SIG-M5 treated with dmso at 0.1 percent for 504 hours (cell line): ENCODE measurements around the gene HABP4.
A peak's percentile ranks its signal among the peaks of the same experiment; 100 is the strongest.

Source experiments
- DNase-seq: peaks from one replicate; lab custom pipeline; 2025; ENCODE audit not compliant: unreplicated experiment; lab: John Stamatoyannopoulos, UW

HABP4 gene

GRCh38 chr9:96449845-96450612 lies at the start of gene HABP4:
HABP4 (plus strand) TSS chr9:96450169; CDS start chr9:96450280, 111 bp downstream.
- DNase-seq: peak; percentile 91

GRCh38 chr9:96408409-96409280 lies 41.3 kb upstream of the HABP4 start:
- no peak for DNase-seq

- DNase-seq: no peak
These were observed 38.7 kb upstream of the HABP4 start for GRCh38 chr9:96411129-96411838.

GRCh38 chr9:96412174-96412913 lies 37.6 kb upstream of the HABP4 start:
- no peak for DNase-seq

- peak; percentile 61 for DNase-seq
These were observed 36.4 kb upstream of the HABP4 start for GRCh38 chr9:96413302-96414221.

GRCh38 chr9:96417051-96417586 lies 32.9 kb upstream of the HABP4 start:
- peak; percentile 77 for DNase-seq

- DNase-seq: no peak
These were observed 32.3 kb upstream of the HABP4 start for GRCh38 chr9:96417661-96418082.

- DNase-seq: peak; percentile 95
These were observed 31.7 kb upstream of the HABP4 start, which contains the start of gene ZNF367 for GRCh38 chr9:96418083-96418919. ZNF367 (minus strand) TSS chr9:96418370; CDS start chr9:96418032, 338 bp downstream.

GRCh38 chr9:96418920-96419690 lies 30.9 kb upstream of the HABP4 start:
- peak; percentile 75 for DNase-seq

- DNase-seq: no peak
These were observed 30.3 kb upstream of the HABP4 start for GRCh38 chr9:96419691-96419969.

GRCh38 chr9:96420468-96421219 lies 29.3 kb upstream of the HABP4 start:
- DNase-seq: peak; percentile 89

GRCh38 chr9:96423322-96423984 lies 26.5 kb upstream of the HABP4 start:
- DNase-seq: no peak

- DNase-seq: no peak
These were observed 26.0 kb upstream of the HABP4 start for GRCh38 chr9:96423985-96424336.

- DNase-seq: no peak
These were observed 24.3 kb upstream of the HABP4 start for GRCh38 chr9:96425500-96426169.

- no peak for DNase-seq
These were observed 20.2 kb upstream of the HABP4 start for GRCh38 chr9:96429732-96430131.

- DNase-seq: no peak
These were observed 19.6 kb upstream of the HABP4 start for GRCh38 chr9:96430377-96430776.
